ENCODE measurements around the gene ZNF710.
"Not testable (repeated sequence)": the region's sequence is repeated elsewhere in the genome, so short reads cannot be mapped to it uniquely, and the experiment has no call there.

ZNF710 gene

GRCh38 chr15:90108038-90108437 is 106.9 kb downstream of the ZNF710 start:
- DNase-seq = not testable (repeated sequence)

- not testable (repeated sequence) for DNase-seq
Observed at GRCh38 chr15:90109163-90109751, 108.1 kb downstream of the ZNF710 start.

GRCh38 chr15:90113166-90113565 is 112.0 kb downstream of the ZNF710 start:
- DNase-seq = no peak

GRCh38 chr15:90114451-90114901 is 113.4 kb downstream of the ZNF710 start:
- DNase-seq = no peak

- no peak for DNase-seq
Observed at GRCh38 chr15:90115783-90116182, 114.7 kb downstream of the ZNF710 start.

DNA sequence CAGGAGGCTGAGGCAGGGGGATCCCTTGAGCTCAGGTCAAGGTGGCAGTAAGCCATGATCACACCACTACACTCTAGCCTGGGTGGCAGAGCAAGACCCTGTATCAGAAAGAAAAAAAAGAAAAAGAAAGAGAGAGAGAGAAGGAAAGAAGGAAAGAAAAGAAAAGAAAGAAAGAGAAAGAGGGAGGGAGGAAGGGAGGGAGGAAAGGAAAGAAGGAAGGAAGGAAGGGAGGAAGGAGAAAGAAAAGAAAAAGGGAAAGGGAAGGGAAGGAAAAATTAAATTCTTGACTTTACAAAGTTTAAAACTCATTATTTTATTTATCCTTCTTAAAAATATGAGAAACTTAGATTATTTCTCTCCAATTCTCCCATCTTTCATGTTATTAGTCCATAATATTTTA is 118.2 kb downstream of the ZNF710 start:
- no peak for DNase-seq

- DNase-seq = no peak
Observed at GRCh38 chr15:90121086-90121485, 120.0 kb downstream of the ZNF710 start.

DNA sequence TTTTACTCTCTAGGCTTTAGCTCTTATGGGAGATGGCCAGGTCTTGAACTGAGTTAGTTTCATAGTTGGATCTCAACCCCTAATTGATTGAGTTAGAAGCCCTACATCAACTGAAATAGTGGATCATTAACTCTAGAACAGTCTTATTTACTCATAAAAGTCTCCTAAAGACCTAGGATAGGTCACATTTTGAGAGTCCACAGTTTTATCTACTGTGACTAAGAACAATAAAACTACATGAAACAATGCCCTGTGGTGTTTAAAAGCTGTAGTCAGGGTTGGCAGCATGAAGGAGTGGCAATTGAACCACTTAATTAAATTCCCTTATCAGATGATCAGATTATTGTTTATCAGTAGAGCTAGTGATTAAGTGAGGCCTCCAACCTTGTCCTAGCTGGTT is 123.4 kb downstream of the ZNF710 start:
- no peak for DNase-seq

GRCh38 chr15:90126022-90126421 is 124.9 kb downstream of the ZNF710 start:
- no peak for DNase-seq

DNA sequence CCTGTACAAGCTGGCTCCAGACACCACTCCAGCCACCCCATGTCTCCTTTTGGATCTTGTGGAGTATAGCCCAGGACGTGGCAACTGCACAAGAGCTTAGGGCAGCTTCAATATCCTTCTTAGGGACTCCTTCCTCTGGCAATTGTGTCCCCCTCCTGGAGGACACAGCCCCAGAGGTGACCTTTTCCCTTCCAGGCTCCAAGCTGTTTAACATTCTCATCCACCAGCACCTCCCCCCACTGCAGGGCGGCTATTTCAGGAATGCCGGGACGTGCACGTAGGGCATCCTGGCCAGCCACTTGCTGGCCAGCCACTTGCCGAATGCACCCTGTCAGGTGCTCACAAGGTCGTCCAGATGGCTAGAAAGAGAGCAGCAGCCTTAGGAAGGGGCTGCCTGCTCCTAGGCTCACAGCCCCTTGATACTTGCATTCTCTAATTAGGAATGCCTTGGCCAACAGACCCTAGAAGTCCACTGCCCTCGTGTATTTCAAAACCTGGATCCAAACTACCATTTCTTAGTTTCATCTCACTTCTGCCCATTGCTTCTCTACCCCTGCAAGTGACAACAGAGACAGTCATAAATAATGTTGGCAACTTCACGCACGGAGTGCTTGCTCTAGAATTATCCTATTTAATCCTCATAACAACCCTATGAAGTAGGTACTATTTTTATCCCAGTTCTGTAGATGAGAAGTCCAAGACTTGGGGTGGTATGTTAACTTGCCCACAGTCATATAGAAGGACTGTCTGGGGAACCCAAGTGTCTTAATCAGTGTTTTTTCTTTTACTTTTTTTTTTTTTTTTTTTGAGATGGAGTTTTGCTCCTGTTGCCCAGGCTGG is 125.7 kb downstream of the ZNF710 start:
- DNase-seq = no peak

GRCh38 chr15:90130291-90130690 is 129.2 kb downstream of the ZNF710 start:
- DNase-seq = no peak
